Keratinocyte (primary cell): ENCODE measurements around the gene HERC4.

ENCODE experiments used
- CTCF ChIP-seq, 3 experiments: IDR thresholded peaks in 1 of 3; conservative IDR thresholded peaks in 1 of 3; optimal IDR thresholded peaks in 1 of 3; 2 replicates in 2 of 3; 3 replicates in 1 of 3; pipeline versions ENCODE3 to v1.5.1; 2011; ENCODE audit warnings: low read length in 3 of 3, mild to moderate bottlenecking in 3 of 3, moderate library complexity in 2 of 3, control low read depth in 1 of 3, inconsistent platforms in 1 of 3; ENCODE audit not compliant: insufficient read depth in 2 of 3; ENCODE audit errors: extremely low read depth in 1 of 3
- EZH2 ChIP-seq: IDR thresholded peaks from one replicate; pipeline ENCODE4 v1.6.1; 2012; ENCODE audit warnings: inconsistent platforms, mild to moderate bottlenecking, low read length, moderate library complexity

DNA sequence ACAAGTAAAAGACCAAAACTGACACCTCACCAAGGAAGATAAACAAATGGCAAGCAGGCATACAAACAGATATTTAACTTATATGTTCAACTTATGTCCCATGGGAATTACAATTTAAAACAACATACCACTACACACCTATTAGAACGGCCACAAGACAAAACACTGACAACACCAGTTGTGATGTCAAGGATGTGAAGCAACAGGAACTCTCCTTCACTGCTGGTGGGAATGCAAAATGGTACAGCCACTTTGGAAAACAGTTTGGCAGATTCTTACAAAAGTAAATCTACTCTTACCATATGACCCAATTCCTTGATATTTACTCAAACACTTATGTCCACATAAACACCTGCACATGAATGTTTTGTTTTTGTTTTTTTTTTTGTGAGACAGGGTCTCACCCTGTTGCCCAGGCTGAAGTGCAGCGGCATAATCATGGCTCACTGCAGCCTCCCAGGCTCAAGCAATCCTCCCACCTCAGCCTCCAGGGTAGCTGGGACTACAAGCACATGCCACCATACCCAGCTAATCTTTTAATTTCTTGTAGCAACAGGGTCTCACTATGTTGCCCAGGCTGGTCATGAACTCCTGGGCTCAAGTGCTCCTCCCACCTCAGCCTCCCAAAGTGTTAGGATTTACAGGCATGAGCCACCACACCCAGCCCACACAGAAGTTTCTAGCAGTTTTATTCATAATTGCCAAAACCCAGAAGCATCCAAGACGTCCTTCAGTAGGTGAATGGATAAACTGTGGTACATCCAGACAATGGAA lies 27.3 kb downstream of the HERC4 start:
- no peak for TF ChIP-seq EZH2
- TF ChIP-seq CTCF (optimal IDR thresholded peaks at IDR 0.05 in 1 of 3, IDR thresholded peaks at IDR 0.05 in 1 of 3, conservative IDR thresholded peaks at IDR 0.05 in 1 of 3; ENCODE audit: extremely low read depth in 1 of 3, insufficient read depth in 2 of 3, low read length in 3 of 3) = no peak
